Esophagus squamous epithelium (tissue), 4 donors: ENCODE measurements around the gene DOP1B.

Experiments
- CTCF ChIP-seq, 6 experiments: fragments of 450-650 bp in 4 of 6; fragments of 200-600 bp in 2 of 6; sonication (generic) in 2 of 6; IDR thresholded peaks; one replicate each; pipeline ENCODE4 v1.5.1; 2016 to 2019; ENCODE audit warnings: antibody characterized with exemption in 6 of 6, mild to moderate bottlenecking in 4 of 6, moderate library complexity in 4 of 6
- POLR2A ChIP-seq, 4 donors: fragments of 450-650 bp; IDR thresholded peaks; one replicate each; pipeline ENCODE4 v1.6.1; 2017; ENCODE audit warnings: antibody characterized with exemption in 4 of 4, mild to moderate bottlenecking in 4 of 4, moderate library complexity in 3 of 4

GRCh38 chr21:36204980-36205379 lies 48.4 kb downstream of the DOP1B start:
- no peak for TF ChIP-seq CTCF (IDR thresholded peaks at IDR 0.05)
- TF ChIP-seq POLR2A (IDR thresholded peaks at IDR 0.05), result no peak
